Measurements from ENCODE around the gene ZDHHC1. TPM values are rescaled to one million over a fixed set of nuclear protein-coding genes. Genes with fewer than 3 reads are reported as not detected.
"Not testable (repeated sequence)": the region's sequence is repeated elsewhere in the genome, so short reads cannot be mapped to it uniquely, and the experiment has no call there.

The ZDHHC1 gene
- total RNA-seq, 1 donor from 2014 or later, result 2.9 TPM

GRCh38 chr16:67372664-67373063 is 43.6 kb downstream of the ZDHHC1 start:
- no peaks in the 10 kb centered on the region for H3K4me1 ChIP-seq

GRCh38 chr16:67370661-67371060 is 45.6 kb downstream of the ZDHHC1 start:
- no peak overlapping the region for H3K4me3 ChIP-seq
- no peak for TF ChIP-seq CTCF (IDR thresholded peaks at IDR 0.05; ENCODE audit: borderline replicate concordance)
- no peak overlapping the region for H3K27ac ChIP-seq (replicated peaks)
- no peaks in the 10 kb centered on the region for H3K4me1 ChIP-seq
- no peak for DNase-seq
- H3K36me3 ChIP-seq, result no peaks in the 10 kb centered on the region
- peaks cover 11% of the 10 kb centered on the region for H3K27me3 ChIP-seq (ENCODE audit: low read depth)
- intact Hi-C loops (cut with micrococcal nuclease), result no loop called here
- H3K9me3 ChIP-seq (replicated peaks), result no peaks in the 10 kb centered on the region

More at GRCh38 chr16:67372664-67373063, 43.6 kb downstream of the ZDHHC1 start:
- Histone ChIP-seq H3K9me3 (replicated peaks) (no peaks in the 10 kb centered on the region), H3K36me3 (no peaks in the 10 kb centered on the region), H3K27me3 (ENCODE audit: low read depth) (peaks cover 17% of the 10 kb centered on the region), H3K4me3 (no peak overlapping the region), H3K27ac (replicated peaks) (no peak overlapping the region)
- TF ChIP-seq CTCF (IDR thresholded peaks at IDR 0.05; ENCODE audit: borderline replicate concordance), result peak; percentile 58
- intact Hi-C loops (cut with micrococcal nuclease), result no loop called here
- DNase-seq, result no peak

- H3K27ac ChIP-seq (replicated peaks), result peak overlapping the region; percentile 38
- DNase-seq, result no peak
- intact Hi-C loops (cut with micrococcal nuclease), result no loop called here
- H3K4me1 ChIP-seq, result no peaks in the 10 kb centered on the region
- no peaks in the 10 kb centered on the region for H3K27me3 ChIP-seq (ENCODE audit: low read depth)
- H3K9me3 ChIP-seq (replicated peaks), result no peaks in the 10 kb centered on the region
- H3K36me3 ChIP-seq, result no peaks in the 10 kb centered on the region
- no peak overlapping the region for H3K4me3 ChIP-seq
- no peak for TF ChIP-seq CTCF (IDR thresholded peaks at IDR 0.05; ENCODE audit: borderline replicate concordance)
Observed at GRCh38 chr16:67364600-67365235, 51.6 kb downstream of the ZDHHC1 start.

- DNase-seq, result no peak
- Histone ChIP-seq H3K4me1 (no peaks in the 10 kb centered on the region), H3K27ac (replicated peaks) (no peak overlapping the region), H3K27me3 (ENCODE audit: low read depth) (no peaks in the 10 kb centered on the region), H3K4me3 (no peak overlapping the region), H3K9me3 (replicated peaks) (no peaks in the 10 kb centered on the region), H3K36me3 (no peaks in the 10 kb centered on the region)
- TF ChIP-seq CTCF (IDR thresholded peaks at IDR 0.05; ENCODE audit: borderline replicate concordance), result no peak
- intact Hi-C loops (cut with micrococcal nuclease), result no loop called here
Observed at GRCh38 chr16:67361038-67361437, 55.2 kb downstream of the ZDHHC1 start.

GRCh38 chr16:67359540-67360269 is 56.6 kb downstream of the ZDHHC1 start:
- intact Hi-C loops (cut with micrococcal nuclease), result not testable (repeated sequence)

GRCh38 chr16:67357561-67357960 is 58.7 kb downstream of the ZDHHC1 start:
- intact Hi-C loops (cut with micrococcal nuclease), result no loop called here
- peaks cover 3% of the 10 kb centered on the region for H3K27me3 ChIP-seq (ENCODE audit: low read depth)

More at GRCh38 chr16:67359540-67360269, 56.6 kb downstream of the ZDHHC1 start:
- H3K27me3 ChIP-seq (ENCODE audit: low read depth); H3K4me1 ChIP-seq; H3K27ac ChIP-seq (replicated peaks); H3K36me3 ChIP-seq; H3K9me3 ChIP-seq (replicated peaks); H3K4me3 ChIP-seq; DNase-seq: not testable (repeated sequence)

More at GRCh38 chr16:67357561-67357960, 58.7 kb downstream of the ZDHHC1 start:
- no peak for DNase-seq
- H3K36me3 ChIP-seq, result no peaks in the 10 kb centered on the region
- no peak overlapping the region for H3K27ac ChIP-seq (replicated peaks)
- H3K4me1 ChIP-seq, result no peaks in the 10 kb centered on the region
- no peak overlapping the region for H3K4me3 ChIP-seq
- no peaks in the 10 kb centered on the region for H3K9me3 ChIP-seq (replicated peaks)
- TF ChIP-seq CTCF (IDR thresholded peaks at IDR 0.05; ENCODE audit: borderline replicate concordance), result no peak
